Measurements from ENCODE around the gene DEPDC5. TPM values are rescaled to one million over a fixed set of nuclear protein-coding genes. Genes with fewer than 3 reads are reported as not detected.

The DEPDC5 gene
- total RNA-seq, 1 experiment from 2014 or later: 28.1 TPM

DNA sequence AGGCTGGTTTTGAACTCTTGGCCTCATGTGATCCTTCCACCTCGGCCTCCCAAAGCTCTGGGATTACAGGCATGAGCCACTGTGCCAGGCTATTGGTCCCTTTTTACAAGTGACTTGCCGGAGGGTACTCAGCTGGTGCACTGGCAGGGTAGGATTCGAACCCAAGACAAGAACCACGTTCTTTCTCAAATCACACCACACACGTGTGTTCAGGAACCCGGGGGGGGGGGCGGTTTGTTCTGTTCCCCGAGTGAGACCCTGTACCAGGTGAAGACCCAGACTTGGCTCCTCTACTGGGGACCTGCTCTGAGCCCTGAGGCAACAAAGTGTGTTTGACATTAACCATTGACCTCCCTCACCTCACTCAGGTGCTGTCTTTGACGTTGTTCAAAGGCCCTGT, 186.7 kb downstream of the DEPDC5 start:
- POLR2A ChIA-PET (ENCODE audit: unreplicated experiment): no interaction called here
- peaks cover 5% of the 10 kb centered on the region for H3K4me1 ChIP-seq (replicated peaks; ENCODE audit: insufficient read depth)
- intact Hi-C loops (cut with micrococcal nuclease; ENCODE audit: unreplicated experiment): loop anchor here (10.0 kb wide), 1 partner anchor 376 kb away; no protein-coding TSS in a partner anchor
- H4K20me1 ChIP-seq (ENCODE audit: insufficient read depth): no peaks in the 10 kb centered on the region
- H3K27ac ChIP-seq: no peak overlapping the region
- H3K9me2 ChIP-seq (ENCODE audit: insufficient read depth): no peaks in the 10 kb centered on the region
- H3K27me3 ChIP-seq (ENCODE audit: insufficient read depth, low read depth): no peaks in the 10 kb centered on the region
- no peaks in the 10 kb centered on the region for H3K36me3 ChIP-seq (ENCODE audit: low read depth)
- DNase-seq: no peak
- H3K4me3 ChIP-seq: no peak overlapping the region
- CTCF ChIA-PET: no interaction called here
- no TSS peak for BruUV-seq (replicated peaks)
- H3K79me2 ChIP-seq (ENCODE audit: low read depth): peaks cover 7% of the 10 kb centered on the region
- TF ChIP-seq, protein P1, sequence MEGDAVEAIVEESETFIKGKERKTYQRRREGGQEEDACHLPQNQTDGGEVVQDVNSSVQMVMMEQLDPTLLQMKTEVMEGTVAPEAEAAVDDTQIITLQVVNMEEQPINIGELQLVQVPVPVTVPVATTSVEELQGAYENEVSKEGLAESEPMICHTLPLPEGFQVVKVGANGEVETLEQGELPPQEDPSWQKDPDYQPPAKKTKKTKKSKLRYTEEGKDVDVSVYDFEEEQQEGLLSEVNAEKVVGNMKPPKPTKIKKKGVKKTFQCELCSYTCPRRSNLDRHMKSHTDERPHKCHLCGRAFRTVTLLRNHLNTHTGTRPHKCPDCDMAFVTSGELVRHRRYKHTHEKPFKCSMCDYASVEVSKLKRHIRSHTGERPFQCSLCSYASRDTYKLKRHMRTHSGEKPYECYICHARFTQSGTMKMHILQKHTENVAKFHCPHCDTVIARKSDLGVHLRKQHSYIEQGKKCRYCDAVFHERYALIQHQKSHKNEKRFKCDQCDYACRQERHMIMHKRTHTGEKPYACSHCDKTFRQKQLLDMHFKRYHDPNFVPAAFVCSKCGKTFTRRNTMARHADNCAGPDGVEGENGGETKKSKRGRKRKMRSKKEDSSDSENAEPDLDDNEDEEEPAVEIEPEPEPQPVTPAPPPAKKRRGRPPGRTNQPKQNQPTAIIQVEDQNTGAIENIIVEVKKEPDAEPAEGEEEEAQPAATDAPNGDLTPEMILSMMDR (conservative IDR thresholded peaks at IDR 0.05): no peak
- TF ChIP-seq EZH2 (IDR thresholded peaks at IDR 0.05; ENCODE audit: low read depth): no peak
- no peaks in the 10 kb centered on the region for H3K9me3 ChIP-seq (ENCODE audit: insufficient read depth, low read depth)
- no peak overlapping the region for H2AFZ ChIP-seq
- H3F3A ChIP-seq (ENCODE audit: insufficient read depth, low read depth): peaks cover 4% of the 10 kb centered on the region; the same call in 1 of the 2 replicates
- H3K4me2 ChIP-seq: no peak overlapping the region

DNA sequence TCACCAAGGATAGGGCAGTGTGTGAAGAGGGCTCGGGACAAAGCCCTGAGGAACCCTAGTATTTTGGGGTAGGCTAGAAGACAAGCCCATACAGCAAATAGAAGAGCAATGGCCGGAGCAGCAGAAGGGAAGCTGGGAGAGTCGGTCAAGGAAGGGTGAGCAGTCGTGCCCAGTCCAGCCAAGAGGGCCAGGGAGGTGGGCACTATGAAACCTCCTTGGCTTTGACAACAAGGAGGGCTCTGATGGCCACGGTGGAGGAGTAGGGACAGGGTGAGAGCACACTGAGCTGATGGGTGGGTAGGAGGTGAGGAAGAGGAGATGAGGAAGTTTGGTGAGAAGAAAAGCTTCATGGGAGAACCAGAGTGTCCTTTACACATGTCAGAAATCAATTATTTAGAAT, 188.3 kb downstream of the DEPDC5 start:
- intact Hi-C loops (cut with micrococcal nuclease; ENCODE audit: unreplicated experiment): loop anchor here (10.0 kb wide), 1 partner anchor 377 kb away; no protein-coding TSS in a partner anchor
- Histone ChIP-seq H3K4me1 (replicated peaks; ENCODE audit: insufficient read depth) (peaks cover 20% of the 10 kb centered on the region), H3K9me2 (ENCODE audit: insufficient read depth) (no peaks in the 10 kb centered on the region), H4K20me1 (ENCODE audit: insufficient read depth) (peaks cover 4% of the 10 kb centered on the region; the same call in 1 of the 2 replicates), H3K9me3 (ENCODE audit: insufficient read depth, low read depth) (no peaks in the 10 kb centered on the region), H2AFZ (no peak overlapping the region), H3K36me3 (ENCODE audit: low read depth) (no peaks in the 10 kb centered on the region), H3K4me3 (no peak overlapping the region), H3F3A (ENCODE audit: insufficient read depth, low read depth) (peaks cover 7% of the 10 kb centered on the region; the same call in 1 of the 2 replicates), H3K27ac (no peak overlapping the region), H3K79me2 (ENCODE audit: low read depth) (peaks cover 23% of the 10 kb centered on the region), H3K27me3 (ENCODE audit: insufficient read depth, low read depth) (no peaks in the 10 kb centered on the region), H3K4me2 (no peak overlapping the region)
- ChIA-PET CTCF (interaction anchor here (0.6 to 0.8 kb wide), 2 partner anchors 28 to 61 kb away, joined by 3 to 4 read pairs; no protein-coding TSS in a partner anchor), POLR2A (ENCODE audit: unreplicated experiment) (no interaction called here)
- no TSS peak for BruUV-seq (replicated peaks)
- DNase-seq: no peak
- TF ChIP-seq EZH2 (IDR thresholded peaks at IDR 0.05; ENCODE audit: low read depth): no peak
- TF ChIP-seq, protein P1 (conservative IDR thresholded peaks at IDR 0.05): no peak

DNA sequence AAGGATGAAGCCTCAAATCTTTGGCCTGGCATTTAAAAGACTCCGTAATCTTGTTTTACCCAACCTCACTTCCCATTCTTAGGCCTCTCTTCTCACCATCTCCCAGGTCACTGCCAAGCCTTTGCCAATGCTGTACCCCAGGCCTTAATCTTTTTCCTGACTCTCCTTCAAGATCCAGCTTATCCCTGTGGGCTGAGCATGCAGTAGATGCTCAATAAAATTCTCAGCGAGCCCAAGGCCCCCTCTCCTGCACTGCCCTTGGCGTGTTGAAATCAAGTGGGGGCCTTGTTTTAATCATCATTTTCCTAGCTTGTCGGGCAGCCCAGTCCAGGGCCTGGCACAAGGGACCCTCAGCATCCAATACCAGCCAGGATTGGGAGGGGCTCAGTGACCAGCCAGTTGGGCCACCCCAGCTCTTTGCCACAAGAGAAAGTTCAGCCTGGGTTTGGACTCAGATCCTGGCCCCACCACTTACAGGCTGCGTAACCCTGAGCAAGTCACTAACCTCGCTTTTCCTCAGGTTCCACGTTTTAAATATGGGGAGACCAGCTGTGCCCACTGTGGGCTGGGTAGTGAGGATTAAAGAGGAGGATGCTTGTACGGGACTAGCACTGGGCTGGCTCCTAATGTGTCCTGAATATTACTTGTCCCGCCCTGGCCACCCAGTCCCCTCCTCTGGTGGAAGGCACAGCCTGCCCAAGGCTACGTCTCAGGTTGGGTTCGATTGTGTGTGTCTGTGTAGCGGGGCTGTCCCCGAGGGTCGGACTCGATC, 189.6 kb downstream of the DEPDC5 start:
- Histone ChIP-seq H2AFZ (peak overlapping the region; percentile 96), H3K9me3 (ENCODE audit: insufficient read depth, low read depth) (no peaks in the 10 kb centered on the region), H3F3A (ENCODE audit: insufficient read depth, low read depth) (peaks cover 9% of the 10 kb centered on the region; the same call in 1 of the 2 replicates), H3K27me3 (ENCODE audit: insufficient read depth, low read depth) (no peaks in the 10 kb centered on the region), H3K4me3 (peak overlapping the region; percentile 99), H3K9me2 (ENCODE audit: insufficient read depth) (no peaks in the 10 kb centered on the region), H3K4me2 (peak overlapping the region; percentile 97), H4K20me1 (ENCODE audit: insufficient read depth) (peaks cover 4% of the 10 kb centered on the region; the same call in 1 of the 2 replicates), H3K27ac (peak overlapping the region; percentile 53), H3K36me3 (ENCODE audit: low read depth) (peaks cover 8% of the 10 kb centered on the region; the same call in 1 of the 2 replicates), H3K79me2 (ENCODE audit: low read depth) (peaks cover 36% of the 10 kb centered on the region), H3K4me1 (replicated peaks; ENCODE audit: insufficient read depth) (peaks cover 20% of the 10 kb centered on the region)
- TF ChIP-seq, protein P1 (conservative IDR thresholded peaks at IDR 0.05): no peak
- TF ChIP-seq EZH2 (IDR thresholded peaks at IDR 0.05; ENCODE audit: low read depth): no peak
- ChIA-PET POLR2A (ENCODE audit: unreplicated experiment) (no interaction called here), CTCF (interaction anchor here (0.6 kb wide), 1 partner anchor 851 kb away, joined by 3 read pairs; no protein-coding TSS in a partner anchor)
- TSS peak; percentile 95 for BruUV-seq (replicated peaks)
- intact Hi-C loops (cut with micrococcal nuclease; ENCODE audit: unreplicated experiment): loop anchor here (10.0 kb wide), 1 partner anchor 379 kb away; no protein-coding TSS in a partner anchor
- no peak for DNase-seq

Measured in PC-9 (cell line).